ENCODE measurements around the gene PLA2G4B. TPM values are rescaled to one million over a fixed set of nuclear protein-coding genes. Genes with fewer than 3 reads are reported as not detected.

Gene PLA2G4B
- total and polyA plus RNA-seq, 2 donors, result 1.9 to 45.4 TPM

GRCh38 chr15:41823502-41823901 is 15.1 kb upstream of the PLA2G4B start:
- Histone ChIP-seq H3K27me3 (ENCODE audit: control insufficient read depth in 2 of 2, insufficient read depth in 1 of 2, low read length in 1 of 2) (peaks cover 0 to 3% of the 10 kb centered on the region in 2 donors), H3K4me1 (ENCODE audit: control insufficient read depth in 2 of 2, insufficient read depth in 2 of 2, low read length in 2 of 2) (peaks cover 1 to 5% of the 10 kb centered on the region in 2 donors), H3K36me3 (ENCODE audit: control insufficient read depth in 2 of 2, insufficient read depth in 2 of 2, low read length in 1 of 2) (peaks cover 55 to 67% of the 10 kb centered on the region in 2 donors), H3K27ac (ENCODE audit: low read depth in 1 of 2, low read length in 1 of 2) (no peak overlapping the region), H3K9me3 (ENCODE audit: control insufficient read depth in 2 of 2, insufficient read depth in 1 of 2, low read length in 1 of 2) (no peaks in the 10 kb centered on the region), H3K4me3 (ENCODE audit: low read length in 2 of 2) (no peak overlapping the region)
- WGBS, result 98% methylated on average over 10 of the region's 11 CpGs
- no peak for DNase-seq (ENCODE audit: low read depth in 6 of 9, low spot score in 9 of 9)

GRCh38 chr15:41824062-41824745 is 14.4 kb upstream of the PLA2G4B start:
- peaks cover 0 to 3% of the 10 kb centered on the region in 2 donors for H3K27me3 ChIP-seq (ENCODE audit: control insufficient read depth in 2 of 2, insufficient read depth in 1 of 2, low read length in 1 of 2)
- no peaks in the 10 kb centered on the region for H3K9me3 ChIP-seq (ENCODE audit: control insufficient read depth in 2 of 2, insufficient read depth in 1 of 2, low read length in 1 of 2)
- no peak for DNase-seq (ENCODE audit: low read depth in 6 of 9, low spot score in 9 of 9)
- H3K4me3 ChIP-seq (ENCODE audit: low read length in 2 of 2), result no peak overlapping the region
- WGBS, result 98% methylated on average over 19 of the region's 19 CpGs
- peaks cover 7 to 8% of the 10 kb centered on the region in 2 donors for H3K4me1 ChIP-seq (ENCODE audit: control insufficient read depth in 2 of 2, insufficient read depth in 2 of 2, low read length in 2 of 2)
- peaks cover 52 to 60% of the 10 kb centered on the region in 2 donors for H3K36me3 ChIP-seq (ENCODE audit: control insufficient read depth in 2 of 2, insufficient read depth in 2 of 2, low read length in 1 of 2)
- no peak overlapping the region for H3K27ac ChIP-seq (ENCODE audit: low read depth in 1 of 2, low read length in 1 of 2)

GRCh38 chr15:41825145-41825544 is 13.5 kb upstream of the PLA2G4B start:
- H3K9me3 ChIP-seq (ENCODE audit: control insufficient read depth in 2 of 2, insufficient read depth in 1 of 2, low read length in 1 of 2), result no peaks in the 10 kb centered on the region
- no peak overlapping the region for H3K27ac ChIP-seq (ENCODE audit: low read depth in 1 of 2, low read length in 1 of 2)
- H3K27me3 ChIP-seq (ENCODE audit: control insufficient read depth in 2 of 2, insufficient read depth in 1 of 2, low read length in 1 of 2), result peaks cover 0 to 3% of the 10 kb centered on the region in 2 donors
- 99% methylated on average over 10 of the region's 10 CpGs for WGBS
- no peak for DNase-seq (ENCODE audit: low read depth in 6 of 9, low spot score in 9 of 9)
- peaks cover 45 to 53% of the 10 kb centered on the region in 2 donors for H3K36me3 ChIP-seq (ENCODE audit: control insufficient read depth in 2 of 2, insufficient read depth in 2 of 2, low read length in 1 of 2)
- no peak overlapping the region for H3K4me3 ChIP-seq (ENCODE audit: low read length in 2 of 2)
- peaks cover 9 to 11% of the 10 kb centered on the region in 2 donors for H3K4me1 ChIP-seq (ENCODE audit: control insufficient read depth in 2 of 2, insufficient read depth in 2 of 2, low read length in 2 of 2)

GRCh38 chr15:41825572-41826535 is 12.8 kb upstream of the PLA2G4B start:
- H3K4me3 ChIP-seq (ENCODE audit: low read length in 2 of 2), result no peak overlapping the region
- H3K27ac ChIP-seq (ENCODE audit: low read depth in 1 of 2, low read length in 1 of 2), result no peak overlapping the region
- 87% methylated on average over 13 of the region's 13 CpGs for WGBS
- peaks cover 40 to 46% of the 10 kb centered on the region in 2 donors for H3K36me3 ChIP-seq (ENCODE audit: control insufficient read depth in 2 of 2, insufficient read depth in 2 of 2, low read length in 1 of 2)
- peaks cover 9 to 13% of the 10 kb centered on the region in 2 donors for H3K4me1 ChIP-seq (ENCODE audit: control insufficient read depth in 2 of 2, insufficient read depth in 2 of 2, low read length in 2 of 2)
- H3K9me3 ChIP-seq (ENCODE audit: control insufficient read depth in 2 of 2, insufficient read depth in 1 of 2, low read length in 1 of 2), result no peaks in the 10 kb centered on the region
- peaks cover 0 to 3% of the 10 kb centered on the region in 2 donors for H3K27me3 ChIP-seq (ENCODE audit: control insufficient read depth in 2 of 2, insufficient read depth in 1 of 2, low read length in 1 of 2)
- no peak for DNase-seq (ENCODE audit: low read depth in 6 of 9, low spot score in 9 of 9)

- DNase-seq (ENCODE audit: low read depth in 6 of 9, low spot score in 9 of 9), result peak in 3 of 9 donors; percentile 23 to 27 (median 24)
- 3% methylated on average over 37 of the region's 37 CpGs for WGBS
- Histone ChIP-seq H3K9me3 (ENCODE audit: control insufficient read depth in 2 of 2, insufficient read depth in 1 of 2, low read length in 1 of 2) (no peaks in the 10 kb centered on the region), H3K4me3 (ENCODE audit: low read length in 2 of 2) (peak overlapping the region; percentile 84 to 92), H3K4me1 (ENCODE audit: control insufficient read depth in 2 of 2, insufficient read depth in 2 of 2, low read length in 2 of 2) (peaks cover 14 to 27% of the 10 kb centered on the region in 2 donors), H3K27me3 (ENCODE audit: control insufficient read depth in 2 of 2, insufficient read depth in 1 of 2, low read length in 1 of 2) (peaks cover 0 to 3% of the 10 kb centered on the region in 2 donors), H3K27ac (ENCODE audit: low read depth in 1 of 2, low read length in 1 of 2) (peak overlapping the region in 1 of 2 donors; percentile 71), H3K36me3 (ENCODE audit: control insufficient read depth in 2 of 2, insufficient read depth in 2 of 2, low read length in 1 of 2) (peaks cover 27 to 32% of the 10 kb centered on the region in 2 donors)
Measured at GRCh38 chr15:41827290-41827879, 11.3 kb upstream of the PLA2G4B start.

GRCh38 chr15:41827880-41828806 is 10.5 kb upstream of the PLA2G4B start, which contains the start of gene JMJD7:
Gene JMJD7 (plus strand): TSS chr15:41828092. CDS start chr15:41828125, 33 bp downstream.
- WGBS, result 1% methylated on average over 66 of the region's 66 CpGs
- no peaks in the 10 kb centered on the region for H3K9me3 ChIP-seq (ENCODE audit: control insufficient read depth in 2 of 2, insufficient read depth in 1 of 2, low read length in 1 of 2)
- H3K36me3 ChIP-seq (ENCODE audit: control insufficient read depth in 2 of 2, insufficient read depth in 2 of 2, low read length in 1 of 2), result peaks cover 21 to 27% of the 10 kb centered on the region in 2 donors
- peak within 1 kb of the TSS; percentile 84 to 92 for H3K4me3 ChIP-seq (ENCODE audit: low read length in 2 of 2)
- peak within 1 kb of the TSS; percentile 32 to 71 for H3K27ac ChIP-seq (ENCODE audit: low read depth in 1 of 2, low read length in 1 of 2)
- H3K27me3 ChIP-seq (ENCODE audit: control insufficient read depth in 2 of 2, insufficient read depth in 1 of 2, low read length in 1 of 2), result peaks cover 0 to 3% of the 10 kb centered on the region in 2 donors
- peaks cover 14 to 35% of the 10 kb centered on the region in 2 donors for H3K4me1 ChIP-seq (ENCODE audit: control insufficient read depth in 2 of 2, insufficient read depth in 2 of 2, low read length in 2 of 2)
- DNase-seq (ENCODE audit: low read depth in 6 of 9, low spot score in 9 of 9), result peak; percentile 51 to 90 (median 84)

GRCh38 chr15:41828807-41829141 is 9.9 kb upstream of the PLA2G4B start:
- peaks cover 14 to 35% of the 10 kb centered on the region in 2 donors for H3K4me1 ChIP-seq (ENCODE audit: control insufficient read depth in 2 of 2, insufficient read depth in 2 of 2, low read length in 2 of 2)
- peaks cover 15 to 22% of the 10 kb centered on the region in 2 donors for H3K36me3 ChIP-seq (ENCODE audit: control insufficient read depth in 2 of 2, insufficient read depth in 2 of 2, low read length in 1 of 2)
- H3K4me3 ChIP-seq (ENCODE audit: low read length in 2 of 2), result peak overlapping the region; percentile 84 to 92
- peaks cover 0 to 3% of the 10 kb centered on the region in 2 donors for H3K27me3 ChIP-seq (ENCODE audit: control insufficient read depth in 2 of 2, insufficient read depth in 1 of 2, low read length in 1 of 2)
- H3K9me3 ChIP-seq (ENCODE audit: control insufficient read depth in 2 of 2, insufficient read depth in 1 of 2, low read length in 1 of 2), result no peaks in the 10 kb centered on the region
- DNase-seq (ENCODE audit: low read depth in 6 of 9, low spot score in 9 of 9), result no peak
- no peak overlapping the region for H3K27ac ChIP-seq (ENCODE audit: low read depth in 1 of 2, low read length in 1 of 2)
- 47% methylated on average over 6 of the region's 6 CpGs for WGBS

- Histone ChIP-seq H3K4me1 (ENCODE audit: control insufficient read depth in 2 of 2, insufficient read depth in 2 of 2, low read length in 2 of 2) (peaks cover 14 to 35% of the 10 kb centered on the region in 2 donors), H3K27me3 (ENCODE audit: control insufficient read depth in 2 of 2, insufficient read depth in 1 of 2, low read length in 1 of 2) (peaks cover 0 to 3% of the 10 kb centered on the region in 2 donors), H3K27ac (ENCODE audit: low read depth in 1 of 2, low read length in 1 of 2) (no peak overlapping the region), H3K9me3 (ENCODE audit: control insufficient read depth in 2 of 2, insufficient read depth in 1 of 2, low read length in 1 of 2) (no peaks in the 10 kb centered on the region), H3K36me3 (ENCODE audit: control insufficient read depth in 2 of 2, insufficient read depth in 2 of 2, low read length in 1 of 2) (peaks cover 4 to 17% of the 10 kb centered on the region in 2 donors), H3K4me3 (ENCODE audit: low read length in 2 of 2) (no peak overlapping the region)
- no peak for DNase-seq (ENCODE audit: low read depth in 6 of 9, low spot score in 9 of 9)
- 95% methylated on average over 13 of the region's 13 CpGs for WGBS
Measured at GRCh38 chr15:41829959-41830646, 8.5 kb upstream of the PLA2G4B start.

Data from thymus (tissue), 11 donors.